ENCODE results near the gene IRAK2.

The IRAK2 gene

GRCh38 chr3:10290481-10291176 is 125.9 kb downstream of the IRAK2 start:
- Histone ChIP-seq H3K4me1 (no peaks in the 10 kb centered on the region), H3K27ac (no peak overlapping the region), H3K36me3 (peaks cover 4 to 94% (median 26%) of the 10 kb centered on the region in 3 donors), H3K27me3 (no peaks in the 10 kb centered on the region), H3K9me3 (no peaks in the 10 kb centered on the region), H3K4me3 (no peak overlapping the region)
- intact Hi-C loops (cut with DNase I; ENCODE audit: low total_unique reads), result no loop called here
- no peak for TF ChIP-seq CTCF (IDR thresholded peaks at IDR 0.05)
- DNase-seq, result no peak

GRCh38 chr3:10291641-10292040 is 126.9 kb downstream of the IRAK2 start:
- H3K4me3 ChIP-seq, result no peak overlapping the region
- DNase-seq, result no peak
- no peak for TF ChIP-seq CTCF (IDR thresholded peaks at IDR 0.05)
- H3K36me3 ChIP-seq, result peaks cover 9 to 93% (median 24%) of the 10 kb centered on the region in 3 donors
- intact Hi-C loops (cut with DNase I; ENCODE audit: low total_unique reads), result no loop called here
- no peaks in the 10 kb centered on the region for H3K9me3 ChIP-seq
- no peak overlapping the region for H3K27ac ChIP-seq
- H3K4me1 ChIP-seq, result no peaks in the 10 kb centered on the region
- no peaks in the 10 kb centered on the region for H3K27me3 ChIP-seq

GRCh38 chr3:10292505-10293419 is 128.0 kb downstream of the IRAK2 start, which contains the start of gene GHRL:
GHRL (minus strand) TSS chr3:10292947; CDS start chr3:10290180, 2,767 bp downstream.
- peaks cover 13 to 87% (median 24%) of the 10 kb centered on the region in 3 donors for H3K36me3 ChIP-seq

More at GRCh38 chr3:10292505-10293419, 128.0 kb downstream of the IRAK2 start, which contains the start of gene GHRL:
- intact Hi-C loops (cut with DNase I; ENCODE audit: low total_unique reads), result no loop called here
- TF ChIP-seq CTCF (IDR thresholded peaks at IDR 0.05), result no peak
- H3K9me3 ChIP-seq, result no peaks in the 10 kb centered on the region
- no peaks in the 10 kb centered on the region for H3K27me3 ChIP-seq
- no peak for DNase-seq
- H3K4me1 ChIP-seq, result no peaks in the 10 kb centered on the region
- no peak within 1 kb of the TSS for H3K4me3 ChIP-seq
- no peak within 1 kb of the TSS for H3K27ac ChIP-seq

All from tibial artery (tissue), 4 donors.